Adipocyte (in vitro differentiated cells): ENCODE results near the gene MPPED2.

Experiments used
- DNase-seq: peaks from one replicate; pipeline ENCODE4 v3.0.0-alpha.2; 2015; ENCODE audit warnings: low read depth
- H3K27me3 ChIP-seq: replicated peaks from 2 replicates; pipeline ENCODE4 v1.7.0; 2013; ENCODE audit warnings: mild to moderate bottlenecking, low read length, moderate library complexity; ENCODE audit not compliant: control insufficient read depth, insufficient read depth
- H3K36me3 ChIP-seq: 2 replicates; pipeline ENCODE4 v1.7.0; 2013; ENCODE audit warnings: low read length, mild to moderate bottlenecking, moderate library complexity; ENCODE audit not compliant: control insufficient read depth, insufficient read depth, severe bottlenecking
- H3K4me1 ChIP-seq: 2 replicates; pipeline ENCODE4 v1.7.0; 2013; ENCODE audit warnings: mild to moderate bottlenecking, low read length, moderate library complexity; ENCODE audit not compliant: control insufficient read depth, insufficient read depth
- H3K4me3 ChIP-seq: 2 replicates; pipeline ENCODE4 v1.7.0; 2013; ENCODE audit warnings: mild to moderate bottlenecking, low read length, moderate library complexity
- H3K9ac ChIP-seq: 2 replicates; pipeline ENCODE4 v1.7.0; 2013; ENCODE audit warnings: mild to moderate bottlenecking, low read length, moderate library complexity
- H3K9me3 ChIP-seq: 2 replicates; pipeline ENCODE4 v1.7.0; 2013; ENCODE audit warnings: mild to moderate bottlenecking, low read length, moderate library complexity; ENCODE audit not compliant: control insufficient read depth

The MPPED2 gene

GRCh38 chr11:30412509-30412908, 173.6 kb downstream of the MPPED2 start:
- Histone ChIP-seq H3K36me3 (no peaks in the 10 kb centered on the region), H3K4me3 (no peak overlapping the region), H3K9me3 (no peaks in the 10 kb centered on the region), H3K4me1 (no peaks in the 10 kb centered on the region), H3K27me3 (peaks cover 14% of the 10 kb centered on the region), H3K9ac (no peak overlapping the region)
- DNase-seq: no peak

- H3K9ac ChIP-seq: no peak overlapping the region
- H3K27me3 ChIP-seq: peaks cover 10% of the 10 kb centered on the region
- no peak overlapping the region for H3K4me3 ChIP-seq
- DNase-seq: no peak
- H3K9me3 ChIP-seq: no peaks in the 10 kb centered on the region
- H3K4me1 ChIP-seq: no peaks in the 10 kb centered on the region
- H3K36me3 ChIP-seq: no peaks in the 10 kb centered on the region
These were observed 174.8 kb downstream of the MPPED2 start for GRCh38 chr11:30411383-30411782.

DNA sequence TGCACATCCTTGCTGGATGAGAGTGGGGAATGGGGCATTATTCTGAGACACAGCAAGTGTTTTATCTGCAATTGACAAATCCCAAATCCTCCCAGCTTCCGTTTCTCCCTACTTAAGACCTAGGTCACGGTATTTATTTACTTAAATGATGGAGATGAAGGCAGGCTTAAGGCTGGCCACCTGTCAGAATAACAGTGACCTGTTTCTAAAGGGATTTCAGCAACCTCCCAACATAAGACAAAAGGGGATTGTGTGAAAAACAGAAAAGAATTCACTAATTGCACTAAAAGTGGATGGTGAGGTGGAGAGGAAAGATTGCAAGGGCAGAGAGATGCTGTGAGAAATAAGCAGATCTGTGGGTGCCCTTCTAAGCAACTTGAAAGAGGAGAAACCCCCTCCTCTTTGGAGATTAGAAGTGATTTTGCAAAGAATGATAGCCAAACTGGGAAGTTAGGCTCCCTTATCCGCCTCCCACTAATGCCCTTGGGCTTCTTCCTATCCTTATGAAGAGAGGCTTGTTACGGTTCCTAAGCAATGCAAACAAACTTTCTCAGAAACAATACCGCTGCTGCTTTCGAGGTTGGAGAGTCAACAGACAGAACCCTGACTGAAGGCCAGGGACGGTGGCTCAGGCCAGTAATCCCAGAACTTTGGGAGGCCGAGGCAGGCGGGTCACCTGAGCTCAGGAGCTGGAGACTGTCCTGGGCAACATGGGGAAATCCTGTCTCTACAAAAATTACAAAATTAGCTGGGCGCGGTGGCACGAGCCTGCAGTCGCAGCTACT, 179.0 kb downstream of the MPPED2 start:
- H3K36me3 ChIP-seq: no peaks in the 10 kb centered on the region

DNA sequence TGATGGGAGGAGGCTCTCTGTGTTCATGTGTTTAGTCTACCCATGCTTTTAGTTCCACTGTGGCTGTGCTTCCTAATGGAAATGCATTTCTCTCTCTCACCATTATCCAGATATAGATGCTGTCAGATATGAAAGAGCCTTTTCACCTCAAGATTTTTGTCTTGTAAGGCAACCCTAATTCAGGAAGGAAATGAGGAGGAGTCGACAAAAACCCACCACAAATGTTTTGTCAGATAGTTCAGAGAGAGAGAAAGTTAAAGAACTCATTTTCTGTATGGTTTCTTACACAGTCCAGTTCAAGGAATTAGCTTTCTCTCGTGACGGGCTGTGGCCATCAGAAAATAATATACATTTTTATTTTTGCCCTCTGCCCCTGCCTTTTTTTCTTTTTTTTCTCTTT, 180.8 kb downstream of the MPPED2 start:
- no peak for DNase-seq
- Histone ChIP-seq H3K36me3 (no peaks in the 10 kb centered on the region), H3K27me3 (no peaks in the 10 kb centered on the region), H3K4me1 (no peaks in the 10 kb centered on the region), H3K9ac (no peak overlapping the region), H3K9me3 (no peaks in the 10 kb centered on the region), H3K4me3 (no peak overlapping the region)

More for the DNA sequence above, 179.0 kb downstream of the MPPED2 start:
- H3K9me3 ChIP-seq: no peaks in the 10 kb centered on the region
- no peaks in the 10 kb centered on the region for H3K27me3 ChIP-seq
- no peak overlapping the region for H3K9ac ChIP-seq
- no peaks in the 10 kb centered on the region for H3K4me1 ChIP-seq
- no peak for DNase-seq
- no peak overlapping the region for H3K4me3 ChIP-seq

- Histone ChIP-seq H3K36me3 (no peaks in the 10 kb centered on the region), H3K9me3 (no peaks in the 10 kb centered on the region), H3K27me3 (no peaks in the 10 kb centered on the region), H3K9ac (no peak overlapping the region), H3K4me1 (no peaks in the 10 kb centered on the region), H3K4me3 (no peak overlapping the region)
- DNase-seq: no peak
These were observed 182.0 kb downstream of the MPPED2 start for GRCh38 chr11:30404136-30404535.

GRCh38 chr11:30395751-30396150, 190.4 kb downstream of the MPPED2 start:
- H3K4me3 ChIP-seq: no peak overlapping the region
- no peak for DNase-seq
- H3K9me3 ChIP-seq: peaks cover 6% of the 10 kb centered on the region
- no peak overlapping the region for H3K9ac ChIP-seq
- H3K36me3 ChIP-seq: no peaks in the 10 kb centered on the region
- H3K4me1 ChIP-seq: peaks cover 3% of the 10 kb centered on the region
- no peaks in the 10 kb centered on the region for H3K27me3 ChIP-seq

DNA sequence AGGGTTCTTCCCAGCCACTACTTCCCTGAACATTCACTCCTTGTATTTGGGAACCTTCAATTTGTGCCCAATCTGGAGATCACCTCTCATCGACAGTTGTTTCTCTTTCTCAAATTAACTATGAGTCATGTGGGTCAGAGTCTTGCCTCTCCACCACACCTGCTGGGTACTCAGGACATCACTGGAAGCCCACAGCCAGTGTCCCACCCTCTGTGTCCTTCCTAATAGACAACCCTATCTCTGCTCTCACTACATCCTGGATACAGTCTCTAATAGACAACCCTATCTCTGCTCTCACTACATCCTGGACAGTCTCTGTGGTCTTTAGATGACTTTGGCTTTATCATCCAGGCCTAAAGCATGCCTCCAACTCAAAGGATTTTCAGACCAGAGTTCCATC, 193.1 kb downstream of the MPPED2 start:
- Histone ChIP-seq H3K9me3 (peaks cover 6% of the 10 kb centered on the region), H3K4me3 (no peak overlapping the region), H3K27me3 (no peaks in the 10 kb centered on the region), H3K9ac (no peak overlapping the region), H3K4me1 (peaks cover 3% of the 10 kb centered on the region), H3K36me3 (no peaks in the 10 kb centered on the region)
- DNase-seq: no peak

DNA sequence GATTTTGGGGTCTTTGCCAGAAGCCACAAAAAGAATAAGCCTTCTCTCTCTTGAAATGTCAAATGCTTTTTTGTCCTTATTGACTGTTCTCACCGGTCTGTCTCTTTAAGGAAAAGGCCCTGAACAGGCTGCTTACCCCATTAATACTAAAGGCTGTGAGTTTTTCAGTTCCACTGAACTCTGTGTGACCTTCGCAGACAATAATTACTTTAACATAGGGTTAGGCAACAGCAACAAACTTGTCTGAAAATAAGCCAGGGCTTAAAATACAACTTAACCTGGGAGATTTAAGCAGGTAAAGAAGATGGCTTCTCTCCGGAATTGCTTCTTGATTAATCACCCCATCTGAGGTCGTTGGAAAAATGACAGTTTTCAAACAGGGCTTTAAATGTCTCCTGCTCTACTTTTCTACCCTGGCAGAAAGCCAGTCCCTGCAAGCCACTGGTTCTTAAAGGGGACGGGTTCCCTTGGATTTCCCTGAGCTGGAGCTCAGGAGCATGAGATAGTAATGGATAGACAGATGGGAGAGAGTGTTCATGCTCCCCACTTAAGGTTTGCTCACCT, 193.8 kb downstream of the MPPED2 start:
- peaks cover 6% of the 10 kb centered on the region for H3K9me3 ChIP-seq
- no peak overlapping the region for H3K9ac ChIP-seq
- H3K27me3 ChIP-seq: no peaks in the 10 kb centered on the region
- H3K36me3 ChIP-seq: no peaks in the 10 kb centered on the region
- DNase-seq: no peak
- no peak overlapping the region for H3K4me3 ChIP-seq
- peaks cover 3% of the 10 kb centered on the region for H3K4me1 ChIP-seq

GRCh38 chr11:30388957-30389356, 197.2 kb downstream of the MPPED2 start:
- Histone ChIP-seq H3K9me3 (peaks cover 2% of the 10 kb centered on the region), H3K4me3 (no peak overlapping the region), H3K4me1 (peaks cover 3% of the 10 kb centered on the region), H3K9ac (no peak overlapping the region), H3K27me3 (no peaks in the 10 kb centered on the region), H3K36me3 (no peaks in the 10 kb centered on the region)
- DNase-seq: no peak

DNA sequence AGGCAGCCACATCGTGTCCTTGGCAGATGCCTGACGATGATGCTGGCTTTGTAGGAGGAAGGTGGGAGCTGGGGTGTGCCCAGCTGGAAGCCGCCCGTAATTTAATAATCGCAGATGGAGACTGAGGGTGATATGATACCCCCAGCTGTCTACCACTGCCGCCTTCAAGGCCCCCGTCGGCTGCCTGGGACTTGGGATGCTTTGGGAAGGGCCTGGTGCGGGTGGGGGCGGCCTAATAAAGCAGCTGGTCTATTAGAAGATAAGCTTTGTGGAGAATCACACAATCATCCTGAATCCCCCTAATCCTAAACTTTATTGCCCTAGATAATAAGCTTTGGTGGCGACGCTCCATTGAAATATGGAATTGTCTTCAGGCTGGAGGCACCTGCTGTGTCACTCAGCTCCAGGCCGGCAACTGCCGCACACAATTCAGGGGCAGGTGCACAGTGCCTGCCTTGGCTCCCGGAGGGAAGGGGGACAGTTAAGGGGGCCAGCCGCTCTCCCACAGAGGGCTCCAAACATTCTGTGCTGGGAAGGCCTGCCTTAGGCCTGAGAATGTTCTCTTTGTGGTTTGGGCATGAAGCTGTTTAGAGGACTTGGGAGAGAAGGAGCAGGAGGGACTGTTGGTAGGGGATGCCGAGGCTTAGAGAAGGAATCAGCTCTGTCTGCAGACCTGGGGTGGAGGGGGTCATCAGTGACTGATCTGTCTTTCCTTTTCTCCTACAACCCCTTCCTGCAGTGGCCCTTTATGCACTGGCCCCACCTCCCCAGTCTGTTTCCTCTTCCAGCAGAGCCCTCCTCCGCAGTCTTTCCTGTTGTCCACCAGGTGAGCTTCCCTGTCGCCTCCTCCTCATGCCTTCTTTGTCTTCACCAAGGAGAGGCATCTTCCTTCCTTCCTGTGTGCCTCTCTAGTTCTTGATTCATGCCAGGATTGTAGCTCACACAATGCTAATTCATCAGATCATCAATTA, 198.0 kb downstream of the MPPED2 start:
- Histone ChIP-seq H3K27me3 (no peaks in the 10 kb centered on the region), H3K36me3 (no peaks in the 10 kb centered on the region), H3K9me3 (no peaks in the 10 kb centered on the region), H3K4me3 (no peak overlapping the region), H3K4me1 (peaks cover 3% of the 10 kb centered on the region), H3K9ac (no peak overlapping the region)
- DNase-seq: no peak

GRCh38 chr11:30381879-30382278, 204.3 kb downstream of the MPPED2 start:
- Histone ChIP-seq H3K27me3 (peaks cover 23% of the 10 kb centered on the region), H3K4me1 (no peaks in the 10 kb centered on the region), H3K9ac (no peak overlapping the region), H3K9me3 (no peaks in the 10 kb centered on the region), H3K36me3 (no peaks in the 10 kb centered on the region), H3K4me3 (no peak overlapping the region)
- no peak for DNase-seq
